ENCODE measurements around the gene CNOT11. TPM values are rescaled to one million over a fixed set of nuclear protein-coding genes. Genes with fewer than 3 reads are reported as not detected.

The CNOT11 gene
- total RNA-seq, 1 experiment from 2014 or later: 67.7 TPM

DNA sequence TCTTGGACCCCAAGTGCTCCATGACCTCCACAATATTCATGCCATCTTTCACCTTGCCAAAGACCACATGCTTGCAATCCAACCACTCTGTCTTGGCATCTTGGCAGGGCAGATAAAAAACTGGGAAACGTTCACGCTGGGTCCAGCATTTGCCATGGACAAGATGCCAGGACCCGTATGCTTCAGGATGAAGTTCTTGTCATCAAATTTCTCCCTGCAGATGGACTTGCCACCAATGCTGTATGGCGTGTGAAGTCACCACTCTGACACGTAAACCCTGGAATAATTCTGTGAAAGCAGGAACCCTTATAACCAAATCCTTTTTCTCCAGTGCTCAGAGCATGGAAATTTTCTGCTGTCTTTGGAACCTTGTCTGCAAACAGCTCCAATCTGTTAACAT lies 21.5 kb downstream of the CNOT11 start:
- H3K4me1 Mint-ChIP-seq (ENCODE audit: low read depth, unreplicated experiment): no peaks in the 10 kb centered on the region

DNA sequence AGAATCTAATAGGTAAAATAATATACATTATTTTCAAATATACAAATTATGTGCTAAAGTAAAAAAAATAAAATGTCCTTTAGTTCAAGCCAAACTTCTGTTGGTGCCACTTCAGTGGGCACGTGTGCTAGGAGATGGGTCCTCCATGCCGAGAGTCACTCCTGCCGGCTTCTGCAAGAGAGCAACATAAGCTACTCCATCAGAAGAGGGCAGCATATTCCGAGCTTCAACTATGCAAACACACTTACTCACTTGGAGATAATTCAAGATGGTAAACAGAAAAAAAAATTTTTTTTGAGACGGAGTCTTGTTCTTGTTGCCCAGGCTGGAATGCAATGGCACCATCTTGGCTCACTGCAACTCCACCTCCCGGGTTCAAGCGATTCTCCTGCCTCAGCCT lies 24.4 kb downstream of the CNOT11 start:
- H3K27me3 Mint-ChIP-seq (ENCODE audit: unreplicated experiment): no peaks in the 10 kb centered on the region
- no peaks in the 10 kb centered on the region for H3K9me3 Mint-ChIP-seq (ENCODE audit: low read depth, unreplicated experiment)
- H3K4me3 Mint-ChIP-seq (ENCODE audit: low read depth, unreplicated experiment): no peak overlapping the region
- intact Hi-C loops (cut with micrococcal nuclease; ENCODE audit: unreplicated experiment): loop anchor here (10.0 kb wide), 1 partner anchor 108 kb away; the partner anchor contains the start of gene CREG2
- H3K4me1 Mint-ChIP-seq (ENCODE audit: low read depth, unreplicated experiment): no peaks in the 10 kb centered on the region
- peak; percentile 26 for DNase-seq
- peaks cover 24% of the 10 kb centered on the region for H3K36me3 Mint-ChIP-seq (ENCODE audit: insufficient read depth, unreplicated experiment)
- BruUV-seq (replicated peaks): no TSS peak
- TF ChIP-seq, protein P1, sequence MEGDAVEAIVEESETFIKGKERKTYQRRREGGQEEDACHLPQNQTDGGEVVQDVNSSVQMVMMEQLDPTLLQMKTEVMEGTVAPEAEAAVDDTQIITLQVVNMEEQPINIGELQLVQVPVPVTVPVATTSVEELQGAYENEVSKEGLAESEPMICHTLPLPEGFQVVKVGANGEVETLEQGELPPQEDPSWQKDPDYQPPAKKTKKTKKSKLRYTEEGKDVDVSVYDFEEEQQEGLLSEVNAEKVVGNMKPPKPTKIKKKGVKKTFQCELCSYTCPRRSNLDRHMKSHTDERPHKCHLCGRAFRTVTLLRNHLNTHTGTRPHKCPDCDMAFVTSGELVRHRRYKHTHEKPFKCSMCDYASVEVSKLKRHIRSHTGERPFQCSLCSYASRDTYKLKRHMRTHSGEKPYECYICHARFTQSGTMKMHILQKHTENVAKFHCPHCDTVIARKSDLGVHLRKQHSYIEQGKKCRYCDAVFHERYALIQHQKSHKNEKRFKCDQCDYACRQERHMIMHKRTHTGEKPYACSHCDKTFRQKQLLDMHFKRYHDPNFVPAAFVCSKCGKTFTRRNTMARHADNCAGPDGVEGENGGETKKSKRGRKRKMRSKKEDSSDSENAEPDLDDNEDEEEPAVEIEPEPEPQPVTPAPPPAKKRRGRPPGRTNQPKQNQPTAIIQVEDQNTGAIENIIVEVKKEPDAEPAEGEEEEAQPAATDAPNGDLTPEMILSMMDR (IDR thresholded peaks at IDR 0.05; ENCODE audit: unreplicated experiment): no peak
- CTCF ChIA-PET: interaction anchor here (0.9 to 1.0 kb wide), 3 partner anchors 18 to 555 kb away, joined by 3 to 4 read pairs (median 3); no protein-coding TSS in a partner anchor
- H3K27ac Mint-ChIP-seq (ENCODE audit: unreplicated experiment): no peak overlapping the region

More for the DNA sequence above, 21.5 kb downstream of the CNOT11 start:
- intact Hi-C loops (cut with micrococcal nuclease; ENCODE audit: unreplicated experiment): loop anchor here (10.0 kb wide), 1 partner anchor 111 kb away; the partner anchor contains the start of gene CREG2
- no peak for DNase-seq
- Mint-ChIP-seq H3K27me3 (ENCODE audit: unreplicated experiment) (no peaks in the 10 kb centered on the region), H3K4me3 (ENCODE audit: low read depth, unreplicated experiment) (no peak overlapping the region), H3K36me3 (ENCODE audit: insufficient read depth, unreplicated experiment) (peaks cover 39% of the 10 kb centered on the region), H3K9me3 (ENCODE audit: low read depth, unreplicated experiment) (no peaks in the 10 kb centered on the region), H3K27ac (ENCODE audit: unreplicated experiment) (no peak overlapping the region)
- BruUV-seq (replicated peaks): no TSS peak
- TF ChIP-seq, protein P1 (IDR thresholded peaks at IDR 0.05; ENCODE audit: unreplicated experiment): no peak
- CTCF ChIA-PET: no interaction called here

DNA sequence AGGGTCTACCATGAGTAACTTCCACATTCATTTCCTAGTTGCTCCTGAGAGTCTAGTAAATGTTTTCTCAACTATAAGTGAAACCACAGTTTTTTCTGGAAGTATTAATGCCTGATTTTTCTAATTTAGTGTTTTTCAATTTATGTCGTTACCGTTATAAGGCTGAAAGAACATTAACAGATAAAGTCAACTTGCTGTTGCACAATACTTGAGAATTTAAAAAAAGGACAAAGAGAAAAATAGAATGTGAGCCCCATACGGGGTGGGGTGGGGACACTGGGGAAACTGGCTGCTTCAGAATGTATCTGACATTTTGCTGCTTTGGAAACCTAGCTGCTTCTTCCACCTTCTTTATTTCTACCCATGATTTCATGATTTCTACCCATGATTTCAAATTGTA lies 26.2 kb downstream of the CNOT11 start:
- Mint-ChIP-seq H3K9me3 (ENCODE audit: low read depth, unreplicated experiment) (no peaks in the 10 kb centered on the region), H3K27ac (ENCODE audit: unreplicated experiment) (no peak overlapping the region), H3K27me3 (ENCODE audit: unreplicated experiment) (no peaks in the 10 kb centered on the region), H3K4me3 (ENCODE audit: low read depth, unreplicated experiment) (no peak overlapping the region), H3K4me1 (ENCODE audit: low read depth, unreplicated experiment) (no peaks in the 10 kb centered on the region), H3K36me3 (ENCODE audit: insufficient read depth, unreplicated experiment) (peaks cover 21% of the 10 kb centered on the region)
- BruUV-seq (replicated peaks): no TSS peak
- DNase-seq: no peak
- intact Hi-C loops (cut with micrococcal nuclease; ENCODE audit: unreplicated experiment): loop anchor here (10.0 kb wide), 1 partner anchor 106 kb away; the partner anchor contains the start of gene CREG2
- CTCF ChIA-PET: no interaction called here
- TF ChIP-seq, protein P1 (IDR thresholded peaks at IDR 0.05; ENCODE audit: unreplicated experiment): no peak

DNA sequence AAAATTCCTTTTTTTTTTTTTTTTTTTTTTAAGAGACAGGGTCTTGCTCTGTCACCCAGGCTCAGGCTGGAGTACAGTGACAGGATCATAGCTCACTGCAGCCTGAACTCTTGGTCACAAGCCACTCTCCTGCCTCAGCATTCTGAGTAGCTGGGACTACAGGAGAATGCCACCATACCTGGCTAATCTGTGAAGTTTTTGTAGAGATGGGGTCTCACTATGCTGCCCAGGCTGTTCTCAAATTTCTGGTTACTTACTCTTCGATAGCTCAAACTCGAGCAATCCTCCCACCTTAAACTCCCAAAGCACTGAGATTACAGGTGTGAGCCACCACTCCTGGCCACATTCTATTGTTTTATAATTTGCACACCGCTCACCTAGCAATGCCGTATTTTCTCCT lies 28.8 kb downstream of the CNOT11 start:
- intact Hi-C loops (cut with micrococcal nuclease; ENCODE audit: unreplicated experiment): no loop called here
- Mint-ChIP-seq H3K4me1 (ENCODE audit: low read depth, unreplicated experiment) (no peaks in the 10 kb centered on the region), H3K27me3 (ENCODE audit: unreplicated experiment) (no peaks in the 10 kb centered on the region), H3K9me3 (ENCODE audit: low read depth, unreplicated experiment) (no peaks in the 10 kb centered on the region), H3K36me3 (ENCODE audit: insufficient read depth, unreplicated experiment) (peaks cover 25% of the 10 kb centered on the region), H3K27ac (ENCODE audit: unreplicated experiment) (no peak overlapping the region), H3K4me3 (ENCODE audit: low read depth, unreplicated experiment) (no peak overlapping the region)
- TF ChIP-seq, protein P1 (IDR thresholded peaks at IDR 0.05; ENCODE audit: unreplicated experiment): no peak
- no TSS peak for BruUV-seq (replicated peaks)
- DNase-seq: no peak
- CTCF ChIA-PET: interaction anchor here (0.6 to 0.7 kb wide), 3 partner anchors 23 to 452 kb away, joined by 4 to 5 read pairs (median 5); no protein-coding TSS in a partner anchor

Measured in Calu3 (cell line).